HG03095 (cell line): Measurements from ENCODE around the gene SEMA3E.
"Not testable (repeated sequence)": the region's sequence is repeated elsewhere in the genome, so short reads cannot be mapped to it uniquely, and the experiment has no call there.

Experiments
- ATAC-seq: cut with Tn5 transposase; IDR thresholded peaks from one replicate; pipeline ENCODE4 v1.9.1; 2021; ENCODE audit warnings: moderate library complexity; ENCODE audit not compliant: unreplicated experiment

Gene SEMA3E

DNA sequence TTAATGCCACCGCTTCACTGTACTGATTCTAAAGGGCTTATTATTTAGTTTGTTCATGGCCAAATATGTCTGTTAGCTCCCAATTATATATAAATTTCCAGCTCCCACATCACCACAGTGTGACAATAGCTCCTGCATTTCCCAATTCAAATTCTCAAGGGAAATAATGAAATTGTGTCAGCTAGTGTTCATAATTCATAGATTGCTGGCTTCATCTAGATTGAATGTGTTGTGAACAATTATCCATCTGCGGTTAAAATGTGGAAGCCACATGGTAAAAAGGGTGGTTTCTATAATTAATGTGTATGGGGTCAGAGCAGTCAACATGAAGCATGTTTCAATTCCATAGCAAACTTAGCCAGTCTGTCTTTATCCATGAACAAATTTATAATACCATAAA is 154.3 kb downstream of the SEMA3E start:
- no peak for ATAC-seq

- no peak for ATAC-seq
Measured at GRCh38 chr7:83492802-83493201, 156.1 kb downstream of the SEMA3E start.

GRCh38 chr7:83487801-83488200 is 161.1 kb downstream of the SEMA3E start:
- ATAC-seq = no peak

DNA sequence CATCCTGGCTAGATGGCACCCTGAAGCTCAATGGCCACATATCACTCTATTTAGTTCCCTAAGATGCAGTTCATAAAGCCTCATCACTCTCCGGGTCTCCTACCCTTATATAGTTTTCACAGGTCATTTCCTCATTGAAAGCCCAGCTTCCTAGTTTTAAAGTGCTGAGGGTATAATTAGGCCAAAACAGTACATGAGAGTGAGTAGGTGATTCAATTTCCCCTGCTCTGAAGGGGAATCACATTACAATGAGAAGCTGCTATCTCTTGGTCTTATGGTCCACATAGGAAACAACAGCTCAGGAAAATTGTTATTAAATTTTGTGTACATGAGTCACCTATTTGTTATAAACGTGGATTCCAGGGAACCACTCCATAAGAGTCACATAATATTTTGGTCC is 162.0 kb downstream of the SEMA3E start:
- ATAC-seq = no peak

DNA sequence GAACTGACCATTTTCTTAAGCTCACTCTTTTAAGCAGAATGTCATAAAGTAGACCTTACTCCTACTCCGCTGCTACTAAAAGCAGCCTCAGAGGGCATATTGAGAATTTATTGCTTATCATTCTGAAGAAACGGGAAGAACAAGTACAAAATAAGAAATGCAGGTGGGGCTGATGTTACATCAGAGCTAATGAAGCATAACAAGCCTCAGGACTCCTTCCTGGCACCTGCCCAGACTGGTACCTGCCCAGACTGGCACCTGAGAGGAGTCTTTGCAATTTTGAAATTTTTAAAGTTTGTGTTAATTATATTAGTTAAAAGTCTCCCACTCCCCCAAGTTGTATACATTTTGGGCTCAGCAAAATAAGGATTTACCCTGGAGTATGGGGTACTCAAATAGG is 162.4 kb downstream of the SEMA3E start:
- no peak for ATAC-seq

- ATAC-seq = no peak
Measured at GRCh38 chr7:83484826-83485225, 164.1 kb downstream of the SEMA3E start.

DNA sequence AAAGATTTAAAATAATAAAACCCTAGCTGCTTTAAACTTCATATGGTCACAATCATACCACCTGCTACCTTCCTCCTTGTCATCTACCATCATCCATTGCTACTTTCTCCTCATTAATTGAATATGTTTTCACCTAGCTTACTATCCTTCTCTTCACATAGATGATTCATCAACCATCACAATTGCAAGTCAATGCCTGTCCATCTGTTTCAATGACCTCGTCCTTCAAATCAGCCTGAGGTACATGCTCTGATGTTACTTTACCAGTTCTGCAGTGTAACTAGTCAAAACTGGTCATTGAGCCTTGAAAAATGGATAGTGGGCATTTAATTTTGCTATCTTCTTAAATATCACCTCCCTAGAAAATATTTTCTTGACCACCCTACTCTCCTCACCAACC is 164.7 kb downstream of the SEMA3E start:
- no peak for ATAC-seq

DNA sequence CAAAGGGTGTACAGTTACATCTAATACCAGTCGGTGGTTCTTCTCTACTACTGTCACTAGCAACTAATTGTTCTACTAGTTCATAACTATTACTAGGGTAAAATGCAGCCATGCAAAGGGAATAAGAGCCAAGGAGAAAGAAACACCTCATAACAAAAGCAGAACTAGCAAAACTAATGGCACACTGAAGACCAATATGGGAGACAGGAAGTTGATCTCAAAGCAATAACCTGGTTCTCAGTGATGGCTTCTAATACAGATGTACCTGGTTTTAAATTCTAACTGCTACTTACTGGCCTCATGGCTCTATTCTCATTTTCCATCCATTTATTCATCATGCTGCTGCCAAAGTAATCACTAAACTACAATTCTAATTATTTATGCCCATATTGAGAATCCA is 170.3 kb downstream of the SEMA3E start:
- no peak for ATAC-seq

DNA sequence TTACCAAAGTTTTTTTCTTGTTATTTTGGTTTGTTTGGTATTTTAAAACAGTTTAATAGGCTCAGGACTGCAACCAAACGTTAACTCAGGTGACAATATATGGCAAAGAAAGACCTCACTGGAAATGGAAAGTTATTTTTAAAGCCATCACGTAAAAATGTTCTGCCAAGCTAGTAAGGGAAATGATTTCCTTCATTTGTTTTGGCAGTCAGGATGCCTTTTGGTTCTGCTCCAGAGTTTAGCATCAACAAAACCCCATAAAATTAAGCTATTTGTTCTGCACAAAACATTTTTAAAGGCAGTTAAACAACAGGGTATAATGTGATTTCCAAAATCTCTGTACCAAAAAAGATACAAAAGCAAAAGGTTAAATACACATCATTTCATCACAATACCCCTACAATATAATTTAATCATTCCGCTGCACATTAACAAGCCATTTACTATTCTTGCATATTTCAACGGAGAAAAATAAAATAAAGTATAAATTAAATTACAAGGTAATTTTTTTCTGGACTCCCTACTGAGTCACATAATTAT is 172.4 kb downstream of the SEMA3E start:
- no peak for ATAC-seq

- ATAC-seq = no peak
Measured at GRCh38 chr7:83475420-83475819, 173.5 kb downstream of the SEMA3E start.

- no peak for ATAC-seq
Measured at GRCh38 chr7:83472376-83472775, 176.6 kb downstream of the SEMA3E start.

- ATAC-seq = no peak
Measured at GRCh38 chr7:83469491-83469890, 179.4 kb downstream of the SEMA3E start.

GRCh38 chr7:83469076-83469475 is 179.9 kb downstream of the SEMA3E start:
- ATAC-seq = no peak

GRCh38 chr7:83468251-83468739 is 180.6 kb downstream of the SEMA3E start:
- ATAC-seq = peak; percentile 92

- ATAC-seq = no peak
Measured at GRCh38 chr7:83467493-83467892, 181.4 kb downstream of the SEMA3E start.

DNA sequence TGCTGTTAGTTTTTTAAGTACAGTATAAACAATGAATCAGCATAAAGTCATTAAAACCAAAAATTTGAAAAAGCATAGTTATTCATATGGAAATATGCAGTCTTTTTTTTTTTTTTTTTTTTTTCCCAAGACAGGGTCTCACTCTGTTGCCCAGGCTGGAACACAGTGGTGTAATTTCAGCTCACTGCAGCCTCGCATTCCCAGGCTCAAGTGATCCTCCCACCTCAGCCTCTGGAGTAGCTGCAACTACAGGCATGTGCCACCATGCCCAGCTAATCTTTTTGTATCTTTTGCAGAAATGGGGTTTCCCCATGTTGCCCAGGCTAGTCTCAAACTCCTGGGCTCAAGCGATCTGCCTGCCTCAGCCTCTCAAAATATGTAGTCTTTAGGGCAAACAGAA is 182.0 kb downstream of the SEMA3E start:
- no peak for ATAC-seq

GRCh38 chr7:83466187-83466923 is 182.6 kb downstream of the SEMA3E start:
- ATAC-seq = no peak

DNA sequence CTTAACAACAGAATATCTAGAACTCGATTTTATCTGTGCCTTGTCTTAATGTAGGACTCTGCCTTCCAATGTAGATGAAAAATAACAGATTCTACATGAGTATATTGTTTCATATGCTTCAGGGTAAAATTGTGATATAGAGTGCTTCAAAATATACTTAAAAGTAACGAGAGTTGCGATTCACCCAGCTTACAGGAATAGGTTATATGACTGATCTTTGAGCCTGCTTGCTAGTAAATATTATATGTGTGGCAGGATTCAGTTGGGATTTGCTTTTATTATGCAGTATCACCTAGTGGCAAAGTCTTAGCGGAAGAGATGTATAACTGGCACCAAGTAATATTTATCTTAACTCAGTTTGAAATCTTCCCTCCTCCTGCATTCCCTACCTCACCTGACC is 183.3 kb downstream of the SEMA3E start:
- ATAC-seq = no peak

GRCh38 chr7:83461820-83462219 is 187.1 kb downstream of the SEMA3E start:
- not testable (repeated sequence) for ATAC-seq

DNA sequence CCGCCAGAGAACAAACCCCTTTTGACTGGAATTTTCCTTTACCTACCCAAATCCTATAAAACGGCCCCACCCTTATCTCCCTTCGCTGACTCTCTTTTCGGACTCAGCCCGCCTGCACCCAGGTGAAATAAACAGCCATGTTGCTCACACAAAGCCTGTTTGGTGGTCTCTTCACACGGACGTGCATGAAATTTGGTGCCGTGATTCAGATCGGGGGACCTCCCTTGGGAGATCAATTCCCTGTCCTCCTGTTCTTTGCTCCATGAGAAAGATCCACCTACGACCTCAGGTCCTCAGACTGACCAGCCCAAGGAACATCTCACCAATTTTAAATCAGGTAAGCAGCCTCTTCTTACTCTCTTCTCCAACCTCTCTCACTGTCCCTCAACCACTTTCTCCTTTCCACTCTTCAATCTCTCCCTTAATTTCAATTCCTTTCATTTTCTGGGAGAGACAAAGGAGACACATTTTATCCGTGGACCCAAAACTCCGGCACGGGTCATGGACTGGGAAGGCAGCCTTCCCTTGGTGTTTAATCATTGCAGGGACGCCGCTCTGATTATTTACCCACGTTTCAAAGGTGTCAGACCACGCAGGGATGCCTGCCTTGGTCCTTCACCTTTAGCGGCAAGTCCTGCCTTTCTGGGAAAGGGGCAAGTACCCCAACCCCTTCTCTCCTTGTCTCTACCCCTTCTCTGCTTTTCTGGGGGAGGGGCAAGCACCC is 188.8 kb downstream of the SEMA3E start:
- not testable (repeated sequence) for ATAC-seq

GRCh38 chr7:83459101-83459929 is 189.6 kb downstream of the SEMA3E start:
- ATAC-seq = not testable (repeated sequence)
